Liver (tissue), 9 donors: ENCODE data around the gene ENOPH1. TPM values are rescaled to one million over a fixed set of nuclear protein-coding genes. Genes with fewer than 3 reads are reported as not detected.

ENCODE experiments used
- DNase-seq: peaks from one replicate; pipeline ENCODE4 v3.0.0-alpha.2; 2017; ENCODE audit warnings: low spot score
- H3K27ac ChIP-seq, 2 donors: one replicate each; pipeline ENCODE4 v1.7.0; 2013; ENCODE audit warnings: inconsistent platforms in 2 of 2, low read length in 2 of 2, control low read depth in 1 of 2, low read depth in 1 of 2, mild to moderate bottlenecking in 1 of 2
- H3K27me3 ChIP-seq, 4 donors: one replicate each; pipeline versions ENCODE4 v1.6.1 to v1.7.0; 2013; ENCODE audit warnings: low read length in 3 of 4, inconsistent platforms in 1 of 4, mild to moderate bottlenecking in 1 of 4, moderate library complexity in 1 of 4; ENCODE audit not compliant: control insufficient read depth in 4 of 4, insufficient read depth in 4 of 4
- H3K36me3 ChIP-seq, 4 donors: one replicate each; pipeline versions ENCODE4 v1.6.1 to v1.7.0; 2013; ENCODE audit warnings: low read length in 3 of 4, mild to moderate bottlenecking in 3 of 4, low read depth in 1 of 4, moderate library complexity in 1 of 4; ENCODE audit not compliant: control insufficient read depth in 4 of 4, insufficient read depth in 3 of 4
- H3K4me1 ChIP-seq, 4 donors: one replicate each; pipeline versions ENCODE4 v1.6.1 to v1.7.0; 2013; ENCODE audit warnings: low read length in 3 of 4, mild to moderate bottlenecking in 3 of 4, moderate library complexity in 1 of 4; ENCODE audit not compliant: control insufficient read depth in 4 of 4, insufficient read depth in 4 of 4
- H3K4me3 ChIP-seq, 3 donors: one replicate each; pipeline versions ENCODE4 v1.6.1 to v1.7.0; 2013; ENCODE audit warnings: low read length in 3 of 3, control low read depth in 1 of 3, low read depth in 1 of 3, mild to moderate bottlenecking in 1 of 3
- H3K9ac ChIP-seq, 2 donors: one replicate each; pipeline ENCODE4 v1.7.0; 2013; ENCODE audit warnings: low read length in 2 of 2, mild to moderate bottlenecking in 2 of 2, moderate library complexity in 2 of 2, control low read depth in 1 of 2, low read depth in 1 of 2
- H3K9me3 ChIP-seq, 4 donors: one replicate each; pipeline versions ENCODE4 v1.6.1 to v1.7.0; 2013; ENCODE audit warnings: low read length in 3 of 4; ENCODE audit not compliant: control insufficient read depth in 4 of 4
- EGR1 ChIP-seq, 2 donors: IDR thresholded peaks; 2 replicates each; pipeline ENCODE4 v1.6.1; 2016 to 2018; ENCODE audit warnings: antibody characterized with exemption in 2 of 2, low read depth in 2 of 2
- FOXA1 ChIP-seq: IDR thresholded peaks from 2 replicates; pipeline ENCODE4 v1.6.1; 2016; ENCODE audit warnings: antibody characterized with exemption
- FOXA2 ChIP-seq: IDR thresholded peaks from 2 replicates; pipeline ENCODE4 v1.6.1; 2016; ENCODE audit warnings: antibody characterized with exemption
- GABPA ChIP-seq, 2 donors: IDR thresholded peaks in 1 of 2; conservative IDR thresholded peaks in 1 of 2; 2 replicates each; pipeline ENCODE4 v1.6.1; 2016; ENCODE audit warnings: antibody characterized with exemption in 2 of 2, mild to moderate bottlenecking in 1 of 2, moderate library complexity in 1 of 2
- HNF4A ChIP-seq, 2 donors: conservative IDR thresholded peaks; 2 replicates each; pipeline ENCODE4 v1.6.1; 2016; ENCODE audit warnings: antibody characterized with exemption in 2 of 2, mild to moderate bottlenecking in 2 of 2
- HNF4G ChIP-seq: IDR thresholded peaks from 2 replicates; pipeline ENCODE4 v1.6.1; 2016; ENCODE audit warnings: antibody characterized with exemption
- JUND ChIP-seq, 2 donors: IDR thresholded peaks; 2 replicates each; pipeline ENCODE4 v1.6.1; 2016; ENCODE audit warnings: antibody characterized with exemption in 2 of 2
- NR2F2 ChIP-seq: IDR thresholded peaks from 2 replicates; pipeline ENCODE4 v1.6.1; 2016; ENCODE audit warnings: antibody characterized with exemption
- RAD21 ChIP-seq, 2 donors: IDR thresholded peaks; 2 replicates each; pipeline ENCODE4 v1.6.1; 2016; ENCODE audit warnings: antibody characterized with exemption in 2 of 2, mild to moderate bottlenecking in 2 of 2
- RXRA ChIP-seq, 2 donors: IDR thresholded peaks; 2 replicates each; pipeline ENCODE4 v1.6.1; 2017 to 2018; ENCODE audit warnings: antibody characterized with exemption in 2 of 2, mild to moderate bottlenecking in 1 of 2
- SP1 ChIP-seq: IDR thresholded peaks from 2 replicates; pipeline ENCODE4 v1.6.1; 2018; ENCODE audit warnings: antibody characterized with exemption, mild to moderate bottlenecking
- TAF1 ChIP-seq: conservative IDR thresholded peaks from 2 replicates; pipeline ENCODE4 v1.6.1; 2016; ENCODE audit warnings: antibody characterized with exemption, mild to moderate bottlenecking
- YY1 ChIP-seq: IDR thresholded peaks from 2 replicates; pipeline ENCODE4 v1.6.1; 2016; ENCODE audit warnings: antibody characterized with exemption, mild to moderate bottlenecking
- WGBS: extraction: QIAGEN DNeasy Blood & Tissue Kit; methylation state at CpG from one replicate; pipeline ENCODE4 v1.1.7; 2013; 5-methylcytosine and 5-hydroxymethylcytosine counted together
- polyA plus RNA-seq, 2 donors: library from polyadenylated mRNA; stranded (reverse) in 1 of 2; unstranded in 1 of 2; fragments of 200-250 nt in 1 of 2; fragments of >200 nt in 1 of 2; fragmentation: Nextera tagmentation in 1 of 2; extraction: Ambion mirVana in 1 of 2; gene quantifications; one replicate each; pipeline versions ENCODE4 v1.2.1 to v1.2.3, GENCODE V29; 2013 to 2015
- total RNA-seq, 2 donors: library from RNA; depleted of rRNA; stranded (reverse); fragments of >200 nt; gene quantifications; one replicate each; pipeline ENCODE4 v1.2.3, GENCODE V29; 2014
- TF ChIP-seq, protein P1 (sequence below): IDR thresholded peaks from 2 replicates; pipeline ENCODE4 v1.6.1; 2016; ENCODE audit warnings: antibody characterized with exemption
- TF ChIP-seq, protein P2 (sequence below): fragments of 150-350 bp; IDR thresholded peaks from 2 replicates; pipeline ENCODE4 v1.5.1; 2017; ENCODE audit warnings: improper control_type of control experiment, low read depth, low read length; ENCODE audit not compliant: missing input control
- TF ChIP-seq, protein P3 (sequence below): IDR thresholded peaks from 2 replicates; pipeline ENCODE4 v1.6.1; 2016; ENCODE audit warnings: antibody characterized with exemption
- TF ChIP-seq, protein P4 (sequence below): IDR thresholded peaks from 2 replicates; pipeline ENCODE4 v1.6.1; 2016; ENCODE audit warnings: antibody characterized with exemption, mild to moderate bottlenecking
- TF ChIP-seq, protein P5 (sequence below): IDR thresholded peaks from 2 replicates; pipeline ENCODE4 v1.6.1; 2016; ENCODE audit warnings: antibody characterized with exemption
- donor health status: healthy.
- donor health status: healthy.
- donor health status: healthy.
- donor health status: healthy.
- donor health status: healthy.

ENOPH1 gene
- total and polyA plus RNA-seq, 4 donors, result 12.1 to 20.0 (median 12.8) TPM

DNA sequence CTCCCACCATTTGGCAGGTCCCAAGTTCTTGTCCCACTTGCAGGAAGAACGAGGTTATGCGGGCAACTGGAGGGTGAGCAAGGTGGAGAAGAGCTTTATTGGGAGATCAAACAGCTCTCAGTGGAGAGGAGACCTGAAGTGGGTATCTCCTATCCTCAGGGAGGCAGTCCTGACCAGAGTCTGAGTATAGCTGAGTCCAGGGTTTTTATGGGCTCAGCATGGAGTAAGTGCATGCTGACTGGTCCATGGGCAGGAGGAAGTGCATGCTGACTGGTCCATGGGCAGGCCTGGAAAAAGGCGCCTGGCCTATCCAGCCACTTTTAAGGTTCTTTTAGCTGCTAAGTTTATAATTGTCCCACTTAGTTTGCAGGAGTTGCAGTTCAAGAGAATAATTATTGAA lies 49.2 kb upstream of the ENOPH1 start:
- no peak overlapping the region for H3K27ac ChIP-seq
- no peaks in the 10 kb centered on the region for H3K9me3 ChIP-seq
- no peaks in the 10 kb centered on the region for H3K4me1 ChIP-seq
- no peak for DNase-seq
- no peaks in the 10 kb centered on the region for H3K27me3 ChIP-seq
- peaks cover 0 to 2% (median 0%) of the 10 kb centered on the region in 4 donors for H3K36me3 ChIP-seq
- TF ChIP-seq, protein P1, sequence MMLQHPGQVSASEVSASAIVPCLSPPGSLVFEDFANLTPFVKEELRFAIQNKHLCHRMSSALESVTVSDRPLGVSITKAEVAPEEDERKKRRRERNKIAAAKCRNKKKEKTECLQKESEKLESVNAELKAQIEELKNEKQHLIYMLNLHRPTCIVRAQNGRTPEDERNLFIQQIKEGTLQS, result no peak
- TF ChIP-seq FOXA2 (no peak), RXRA (IDR thresholded peaks at IDR 0.05) (no peak), NR2F2 (no peak), JUND (IDR thresholded peaks at IDR 0.05) (no peak), HNF4G (no peak), YY1 (no peak), HNF4A (conservative IDR thresholded peaks at IDR 0.05) (no peak), SP1 (no peak), RAD21 (IDR thresholded peaks at IDR 0.05) (no peak), EGR1 (IDR thresholded peaks at IDR 0.05; ENCODE audit: low read depth in 2 of 2) (no peak), FOXA1 (no peak), TAF1 (no peak), GABPA (IDR thresholded peaks at IDR 0.05 in 1 of 2, conservative IDR thresholded peaks at IDR 0.05 in 1 of 2) (no peak)
- TF ChIP-seq, protein P2, sequence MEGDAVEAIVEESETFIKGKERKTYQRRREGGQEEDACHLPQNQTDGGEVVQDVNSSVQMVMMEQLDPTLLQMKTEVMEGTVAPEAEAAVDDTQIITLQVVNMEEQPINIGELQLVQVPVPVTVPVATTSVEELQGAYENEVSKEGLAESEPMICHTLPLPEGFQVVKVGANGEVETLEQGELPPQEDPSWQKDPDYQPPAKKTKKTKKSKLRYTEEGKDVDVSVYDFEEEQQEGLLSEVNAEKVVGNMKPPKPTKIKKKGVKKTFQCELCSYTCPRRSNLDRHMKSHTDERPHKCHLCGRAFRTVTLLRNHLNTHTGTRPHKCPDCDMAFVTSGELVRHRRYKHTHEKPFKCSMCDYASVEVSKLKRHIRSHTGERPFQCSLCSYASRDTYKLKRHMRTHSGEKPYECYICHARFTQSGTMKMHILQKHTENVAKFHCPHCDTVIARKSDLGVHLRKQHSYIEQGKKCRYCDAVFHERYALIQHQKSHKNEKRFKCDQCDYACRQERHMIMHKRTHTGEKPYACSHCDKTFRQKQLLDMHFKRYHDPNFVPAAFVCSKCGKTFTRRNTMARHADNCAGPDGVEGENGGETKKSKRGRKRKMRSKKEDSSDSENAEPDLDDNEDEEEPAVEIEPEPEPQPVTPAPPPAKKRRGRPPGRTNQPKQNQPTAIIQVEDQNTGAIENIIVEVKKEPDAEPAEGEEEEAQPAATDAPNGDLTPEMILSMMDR, result no peak
- TF ChIP-seq, protein P3, sequence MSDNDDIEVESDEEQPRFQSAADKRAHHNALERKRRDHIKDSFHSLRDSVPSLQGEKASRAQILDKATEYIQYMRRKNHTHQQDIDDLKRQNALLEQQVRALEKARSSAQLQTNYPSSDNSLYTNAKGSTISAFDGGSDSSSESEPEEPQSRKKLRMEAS, result no peak
- TF ChIP-seq, protein P4, sequence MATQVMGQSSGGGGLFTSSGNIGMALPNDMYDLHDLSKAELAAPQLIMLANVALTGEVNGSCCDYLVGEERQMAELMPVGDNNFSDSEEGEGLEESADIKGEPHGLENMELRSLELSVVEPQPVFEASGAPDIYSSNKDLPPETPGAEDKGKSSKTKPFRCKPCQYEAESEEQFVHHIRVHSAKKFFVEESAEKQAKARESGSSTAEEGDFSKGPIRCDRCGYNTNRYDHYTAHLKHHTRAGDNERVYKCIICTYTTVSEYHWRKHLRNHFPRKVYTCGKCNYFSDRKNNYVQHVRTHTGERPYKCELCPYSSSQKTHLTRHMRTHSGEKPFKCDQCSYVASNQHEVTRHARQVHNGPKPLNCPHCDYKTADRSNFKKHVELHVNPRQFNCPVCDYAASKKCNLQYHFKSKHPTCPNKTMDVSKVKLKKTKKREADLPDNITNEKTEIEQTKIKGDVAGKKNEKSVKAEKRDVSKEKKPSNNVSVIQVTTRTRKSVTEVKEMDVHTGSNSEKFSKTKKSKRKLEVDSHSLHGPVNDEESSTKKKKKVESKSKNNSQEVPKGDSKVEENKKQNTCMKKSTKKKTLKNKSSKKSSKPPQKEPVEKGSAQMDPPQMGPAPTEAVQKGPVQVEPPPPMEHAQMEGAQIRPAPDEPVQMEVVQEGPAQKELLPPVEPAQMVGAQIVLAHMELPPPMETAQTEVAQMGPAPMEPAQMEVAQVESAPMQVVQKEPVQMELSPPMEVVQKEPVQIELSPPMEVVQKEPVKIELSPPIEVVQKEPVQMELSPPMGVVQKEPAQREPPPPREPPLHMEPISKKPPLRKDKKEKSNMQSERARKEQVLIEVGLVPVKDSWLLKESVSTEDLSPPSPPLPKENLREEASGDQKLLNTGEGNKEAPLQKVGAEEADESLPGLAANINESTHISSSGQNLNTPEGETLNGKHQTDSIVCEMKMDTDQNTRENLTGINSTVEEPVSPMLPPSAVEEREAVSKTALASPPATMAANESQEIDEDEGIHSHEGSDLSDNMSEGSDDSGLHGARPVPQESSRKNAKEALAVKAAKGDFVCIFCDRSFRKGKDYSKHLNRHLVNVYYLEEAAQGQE, result no peak
- TF ChIP-seq, protein P5, sequence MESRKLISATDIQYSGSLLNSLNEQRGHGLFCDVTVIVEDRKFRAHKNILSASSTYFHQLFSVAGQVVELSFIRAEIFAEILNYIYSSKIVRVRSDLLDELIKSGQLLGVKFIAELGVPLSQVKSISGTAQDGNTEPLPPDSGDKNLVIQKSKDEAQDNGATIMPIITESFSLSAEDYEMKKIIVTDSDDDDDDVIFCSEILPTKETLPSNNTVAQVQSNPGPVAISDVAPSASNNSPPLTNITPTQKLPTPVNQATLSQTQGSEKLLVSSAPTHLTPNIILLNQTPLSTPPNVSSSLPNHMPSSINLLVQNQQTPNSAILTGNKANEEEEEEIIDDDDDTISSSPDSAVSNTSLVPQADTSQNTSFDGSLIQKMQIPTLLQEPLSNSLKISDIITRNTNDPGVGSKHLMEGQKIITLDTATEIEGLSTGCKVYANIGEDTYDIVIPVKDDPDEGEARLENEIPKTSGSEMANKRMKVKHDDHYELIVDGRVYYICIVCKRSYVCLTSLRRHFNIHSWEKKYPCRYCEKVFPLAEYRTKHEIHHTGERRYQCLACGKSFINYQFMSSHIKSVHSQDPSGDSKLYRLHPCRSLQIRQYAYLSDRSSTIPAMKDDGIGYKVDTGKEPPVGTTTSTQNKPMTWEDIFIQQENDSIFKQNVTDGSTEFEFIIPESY, result no peak
- no peak overlapping the region for H3K4me3 ChIP-seq
- 97% methylated on average over 3 of the region's 3 CpGs for WGBS
- no peak overlapping the region for H3K9ac ChIP-seq
